Thoracic aorta (tissue), 2 donors: ENCODE measurements around the gene LRRC8C. TPM values are rescaled to one million over a fixed set of nuclear protein-coding genes. Genes with fewer than 3 reads are reported as not detected.
"Not testable (repeated sequence)": the region's sequence is repeated elsewhere in the genome, so short reads cannot be mapped to it uniquely, and the experiment has no call there.

Experiments used
- ATAC-seq: fragments of 150-250 bp; one replicate; pipeline ENCODE4 v1.8.0; 2017; ENCODE audit warnings: low read depth; ENCODE audit not compliant: insufficient number of reproducible peaks, low FRiP score
- DNase-seq: peaks from one replicate; pipeline ENCODE4 v3.0.0-alpha.2; 2020; ENCODE audit warnings: low spot score
- H3K27ac ChIP-seq, 2 donors: fragments of 200-600 bp; sonication (generic); 1 replicate in 1 of 2; 2 replicates in 1 of 2; pipeline ENCODE4 v1.5.1; 2016; ENCODE audit warnings: mild to moderate bottlenecking in 2 of 2, moderate library complexity in 2 of 2
- H3K27me3 ChIP-seq: fragments of 200-600 bp; sonication (generic); replicated peaks from 2 replicates; pipeline ENCODE4 v1.6.0; 2016; ENCODE audit warnings: mild to moderate bottlenecking; ENCODE audit not compliant: insufficient read depth
- H3K36me3 ChIP-seq: fragments of 200-600 bp; sonication (generic); one replicate; pipeline ENCODE4 v1.5.1; 2016
- H3K4me1 ChIP-seq, 2 donors: fragments of 200-600 bp; sonication (generic); 1 replicate in 1 of 2; 2 replicates in 1 of 2; pipeline versions ENCODE4 v1.5.1 to v1.6.0; 2016; ENCODE audit warnings: low read depth in 2 of 2, mild to moderate bottlenecking in 1 of 2; ENCODE audit not compliant: control insufficient read depth in 1 of 2
- H3K4me3 ChIP-seq: fragments of 200-600 bp; sonication (generic); 2 replicates; pipeline ENCODE4 v1.5.1; 2016; ENCODE audit warnings: mild to moderate bottlenecking
- H3K9me3 ChIP-seq: fragments of 200-600 bp; sonication (generic); 2 replicates; pipeline ENCODE4 v1.5.1; 2016
- CTCF ChIP-seq: fragments of 200-600 bp; sonication (generic); IDR thresholded peaks from one replicate; pipeline ENCODE4 v1.5.1; 2019; ENCODE audit warnings: antibody characterized with exemption
- total RNA-seq, 2 donors: library from RNA; depleted of rRNA; stranded (reverse); fragments of >200 nt; gene quantifications; one replicate each; pipeline versions ENCODE4 v1.1.0 to v1.2.3, GENCODE V29; 2016

The LRRC8C gene
- total RNA-seq, 2 donors from 2014 or later = 11.6 to 15.2 TPM

DNA sequence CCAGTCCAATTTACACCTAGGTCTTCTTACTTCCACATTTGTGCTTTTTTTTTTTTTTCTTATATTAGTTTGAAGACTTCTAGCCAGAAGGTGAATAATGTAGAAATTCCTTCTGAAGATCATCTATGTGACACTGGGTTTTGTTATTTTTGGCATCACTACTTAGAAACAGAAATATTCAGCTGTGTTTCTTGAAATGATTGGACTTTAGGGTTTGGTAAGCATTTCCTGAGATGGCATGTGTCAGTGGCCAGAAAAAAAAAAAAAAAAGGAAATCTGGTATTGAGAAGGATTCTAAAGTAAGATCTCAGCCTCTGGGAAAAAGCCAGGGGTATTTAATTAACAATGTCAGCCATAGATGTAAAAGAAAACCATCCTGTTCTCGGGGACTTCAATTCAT is 43.4 kb upstream of the LRRC8C start:
- TF ChIP-seq CTCF = no peak
- no peaks in the 10 kb centered on the region for H3K9me3 ChIP-seq
- no peaks in the 10 kb centered on the region for H3K36me3 ChIP-seq
- DNase-seq (no peak), ATAC-seq (no peak)
- H3K27ac ChIP-seq = no peak overlapping the region
- H3K27me3 ChIP-seq = no peaks in the 10 kb centered on the region
- H3K4me3 ChIP-seq = no peak overlapping the region
- H3K4me1 ChIP-seq = no peaks in the 10 kb centered on the region

- ATAC-seq (no peak), DNase-seq (no peak)
- H3K4me1 ChIP-seq = no peaks in the 10 kb centered on the region
- no peak overlapping the region for H3K4me3 ChIP-seq
- H3K36me3 ChIP-seq = no peaks in the 10 kb centered on the region
- TF ChIP-seq CTCF = no peak
- H3K9me3 ChIP-seq = no peaks in the 10 kb centered on the region
- no peaks in the 10 kb centered on the region for H3K27me3 ChIP-seq
- no peak overlapping the region for H3K27ac ChIP-seq
Measured at GRCh38 chr1:89590341-89591080, 42.4 kb upstream of the LRRC8C start.

DNA sequence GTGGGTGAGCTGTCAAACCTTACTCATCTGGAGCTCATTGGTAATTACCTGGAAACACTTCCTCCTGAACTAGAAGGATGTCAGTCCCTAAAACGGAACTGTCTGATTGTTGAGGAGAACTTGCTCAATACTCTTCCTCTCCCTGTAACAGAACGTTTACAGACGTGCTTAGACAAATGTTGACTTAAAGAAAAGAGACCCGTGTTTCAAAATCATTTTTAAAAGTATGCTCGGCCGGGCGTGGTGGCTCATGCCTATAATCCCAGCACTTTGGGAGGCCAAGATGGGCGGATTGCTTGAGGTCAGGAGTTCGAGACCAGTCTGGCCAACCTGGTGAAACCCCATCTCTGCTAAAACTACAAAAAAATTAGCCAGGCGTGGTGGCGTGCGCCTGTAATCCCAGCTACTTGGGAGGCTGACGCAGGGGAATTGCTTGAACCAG is 40.0 kb upstream of the LRRC8C start:
- not testable (repeated sequence) for H3K9me3 ChIP-seq, ATAC-seq, H3K36me3 ChIP-seq, H3K4me3 ChIP-seq, H3K27ac ChIP-seq, H3K27me3 ChIP-seq, H3K4me1 ChIP-seq, DNase-seq

- DNase-seq (no peak), ATAC-seq (no peak)
- H3K27me3 ChIP-seq = no peaks in the 10 kb centered on the region
- no peak overlapping the region for H3K27ac ChIP-seq
- no peaks in the 10 kb centered on the region for H3K4me1 ChIP-seq
- no peak for TF ChIP-seq CTCF
- H3K4me3 ChIP-seq = no peak overlapping the region
- H3K36me3 ChIP-seq = no peaks in the 10 kb centered on the region
- no peaks in the 10 kb centered on the region for H3K9me3 ChIP-seq
Measured at GRCh38 chr1:89594096-89594740, 38.7 kb upstream of the LRRC8C start.

- no peaks in the 10 kb centered on the region for H3K9me3 ChIP-seq
- no peak overlapping the region for H3K4me3 ChIP-seq
- no peaks in the 10 kb centered on the region for H3K27me3 ChIP-seq
- no peak overlapping the region for H3K27ac ChIP-seq
- no peaks in the 10 kb centered on the region for H3K4me1 ChIP-seq
- no peaks in the 10 kb centered on the region for H3K36me3 ChIP-seq
- DNase-seq = no peak
- no peak for TF ChIP-seq CTCF
- ATAC-seq = no peak
Measured at GRCh38 chr1:89596698-89597097, 36.2 kb upstream of the LRRC8C start.
